Measurements from ENCODE around the gene PSMA5.

GRCh38 chr1:109398343-109399225 lies 27.7 kb downstream of the PSMA5 start:
- TF ChIP-seq CTCF (IDR thresholded peaks at IDR 0.05) (no peak), NFYB (CRISPR knock-in tag; conservative IDR thresholded peaks at IDR 0.05; ENCODE audit: low read depth) (no peak), GABPB1 (CRISPR knock-in tag; IDR thresholded peaks at IDR 0.05) (no peak), ZBTB43 (CRISPR knock-in tag; IDR thresholded peaks at IDR 0.05) (no peak), ATF3 (CRISPR knock-in tag; conservative IDR thresholded peaks at IDR 0.05) (no peak), NFE2L1 (CRISPR knock-in tag; IDR thresholded peaks at IDR 0.05) (no peak), FOXK1 (CRISPR knock-in tag; IDR thresholded peaks at IDR 0.05) (no peak)

All from WTC11 (cell line).